WERI-Rb-1 (cell line): ENCODE data around the gene ZNF593OS.

Experiments
- DNase-seq: peaks from one replicate; pipeline ENCODE4 v3.0.0-alpha.2; 2020
- H3K27ac ChIP-seq: fragments of 250-450 bp; sonication (Bioruptor Pico); 2 replicates; pipeline ENCODE4 v1.5.1; 2020; ENCODE audit warnings: mild to moderate bottlenecking, moderate library complexity
- H3K27me3 ChIP-seq: fragments of 250-450 bp; sonication (Bioruptor Pico); 2 replicates; pipeline ENCODE4 v1.5.1; 2021; ENCODE audit warnings: mild to moderate bottlenecking, low read depth, moderate library complexity; ENCODE audit not compliant: insufficient read depth, severe bottlenecking
- H3K36me3 ChIP-seq: fragments of 250-450 bp; sonication (Bioruptor Pico); 2 replicates; pipeline ENCODE4 v1.5.1; 2020; ENCODE audit warnings: mild to moderate bottlenecking, moderate library complexity
- H3K4me3 ChIP-seq: 2 replicates; pipeline ENCODE4 v1.5.1; 2011; ENCODE audit warnings: low read depth, mild to moderate bottlenecking, control low read depth, low read length
- H3K9me3 ChIP-seq: fragments of 250-450 bp; sonication (Bioruptor Pico); 2 replicates; pipeline ENCODE4 v1.5.1; 2021; ENCODE audit warnings: mild to moderate bottlenecking, moderate library complexity; ENCODE audit not compliant: severe bottlenecking
- TF ChIP-seq, protein P1 (sequence below): IDR thresholded peaks from 2 replicates; pipeline ENCODE4 v1.5.1; 2011; ENCODE audit warnings: low read depth, mild to moderate bottlenecking, control low read depth, inconsistent platforms, low read length

Gene ZNF593OS

DNA sequence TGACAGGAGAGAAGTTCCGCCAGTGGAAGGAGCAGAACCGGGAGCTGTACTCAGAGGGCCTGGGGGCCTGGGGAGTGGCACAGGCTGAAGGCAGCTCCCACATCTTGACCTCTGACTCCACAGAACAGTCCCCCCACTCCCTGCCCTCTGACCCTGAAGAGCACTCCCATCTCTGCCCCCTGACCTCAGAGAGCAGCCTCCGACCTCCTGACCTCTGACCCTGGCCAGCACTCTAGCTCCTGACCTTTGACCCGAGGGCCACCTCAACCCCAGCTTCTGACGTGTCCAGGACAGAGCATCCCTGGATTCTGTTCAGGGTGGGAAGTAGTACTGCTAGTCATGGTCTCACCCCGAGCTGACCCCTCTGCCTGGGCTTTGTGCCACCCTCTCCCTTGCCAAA lies 17.7 kb upstream of the ZNF593OS start:
- TF ChIP-seq, protein P1, sequence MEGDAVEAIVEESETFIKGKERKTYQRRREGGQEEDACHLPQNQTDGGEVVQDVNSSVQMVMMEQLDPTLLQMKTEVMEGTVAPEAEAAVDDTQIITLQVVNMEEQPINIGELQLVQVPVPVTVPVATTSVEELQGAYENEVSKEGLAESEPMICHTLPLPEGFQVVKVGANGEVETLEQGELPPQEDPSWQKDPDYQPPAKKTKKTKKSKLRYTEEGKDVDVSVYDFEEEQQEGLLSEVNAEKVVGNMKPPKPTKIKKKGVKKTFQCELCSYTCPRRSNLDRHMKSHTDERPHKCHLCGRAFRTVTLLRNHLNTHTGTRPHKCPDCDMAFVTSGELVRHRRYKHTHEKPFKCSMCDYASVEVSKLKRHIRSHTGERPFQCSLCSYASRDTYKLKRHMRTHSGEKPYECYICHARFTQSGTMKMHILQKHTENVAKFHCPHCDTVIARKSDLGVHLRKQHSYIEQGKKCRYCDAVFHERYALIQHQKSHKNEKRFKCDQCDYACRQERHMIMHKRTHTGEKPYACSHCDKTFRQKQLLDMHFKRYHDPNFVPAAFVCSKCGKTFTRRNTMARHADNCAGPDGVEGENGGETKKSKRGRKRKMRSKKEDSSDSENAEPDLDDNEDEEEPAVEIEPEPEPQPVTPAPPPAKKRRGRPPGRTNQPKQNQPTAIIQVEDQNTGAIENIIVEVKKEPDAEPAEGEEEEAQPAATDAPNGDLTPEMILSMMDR = no peak
- no peak overlapping the region for H3K4me3 ChIP-seq
- DNase-seq = no peak
- no peaks in the 10 kb centered on the region for H3K27me3 ChIP-seq
- no peaks in the 10 kb centered on the region for H3K36me3 ChIP-seq
- no peak overlapping the region for H3K27ac ChIP-seq
- H3K9me3 ChIP-seq = no peaks in the 10 kb centered on the region

DNA sequence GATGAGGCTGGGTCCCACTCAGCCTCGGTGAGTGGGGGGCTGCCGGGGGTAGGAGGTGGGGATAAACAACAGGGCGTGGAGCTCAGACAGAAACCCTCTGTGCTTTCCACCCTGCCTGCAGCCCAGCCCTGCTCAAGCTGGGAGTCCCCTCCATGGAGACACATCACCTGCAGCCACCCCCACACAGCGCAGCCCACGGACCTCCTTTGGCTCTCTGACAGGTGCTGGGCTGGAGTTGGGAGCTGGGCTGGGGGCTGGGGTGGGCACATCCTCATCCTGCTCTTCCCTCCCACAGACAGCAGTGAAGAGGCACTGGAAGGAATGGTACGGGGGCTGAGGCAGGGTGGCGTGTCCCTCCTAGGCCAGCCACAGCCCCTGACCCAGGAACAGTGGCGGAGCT lies 16.8 kb upstream of the ZNF593OS start:
- Histone ChIP-seq H3K27ac (no peak overlapping the region), H3K4me3 (no peak overlapping the region), H3K9me3 (no peaks in the 10 kb centered on the region), H3K27me3 (no peaks in the 10 kb centered on the region), H3K36me3 (no peaks in the 10 kb centered on the region)
- no peak for DNase-seq
- TF ChIP-seq, protein P1 = no peak

DNA sequence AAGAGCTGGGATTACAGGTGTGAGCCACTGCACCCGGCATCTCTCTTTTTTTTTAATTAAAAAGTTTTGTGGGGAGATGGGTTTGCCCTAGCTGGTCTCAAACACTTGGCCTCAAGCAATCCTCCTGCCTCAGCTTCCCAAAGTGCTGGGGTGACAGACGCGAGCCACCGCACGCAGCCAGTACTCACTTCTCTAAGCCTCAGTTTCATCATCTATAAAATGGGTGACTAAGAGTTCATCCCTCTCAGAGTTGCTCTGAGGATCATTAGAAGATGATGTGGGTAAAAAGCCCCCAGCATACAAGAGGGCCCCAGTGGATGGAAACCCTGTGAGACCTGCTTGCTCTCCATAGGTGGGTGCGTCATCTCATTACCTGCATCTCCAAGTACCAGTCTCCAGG lies 16.2 kb upstream of the ZNF593OS start:
- Histone ChIP-seq H3K27ac (no peak overlapping the region), H3K36me3 (no peaks in the 10 kb centered on the region), H3K9me3 (no peaks in the 10 kb centered on the region), H3K4me3 (no peak overlapping the region), H3K27me3 (no peaks in the 10 kb centered on the region)
- TF ChIP-seq, protein P1 = no peak
- no peak for DNase-seq

DNA sequence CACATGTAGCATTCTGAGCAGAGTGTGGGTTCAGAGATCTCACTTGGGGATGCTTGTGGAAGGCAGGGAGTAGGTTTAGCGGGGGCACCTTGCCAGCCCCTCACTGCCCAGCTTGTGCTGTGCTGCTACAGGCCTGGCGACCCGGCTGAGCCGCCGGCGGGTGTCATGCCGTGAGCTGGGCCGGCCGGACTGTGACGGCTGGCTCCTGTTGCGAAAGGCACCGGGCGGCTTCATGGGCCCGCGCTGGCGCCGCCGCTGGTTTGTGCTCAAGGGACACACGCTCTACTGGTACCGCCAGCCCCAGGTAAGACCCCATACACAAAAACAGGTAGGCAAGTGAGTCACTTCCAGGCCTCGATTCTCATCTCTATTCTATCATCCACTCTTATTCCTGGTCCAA lies 13.3 kb upstream of the ZNF593OS start:
- Histone ChIP-seq H3K27ac (no peak overlapping the region), H3K27me3 (no peaks in the 10 kb centered on the region), H3K36me3 (no peaks in the 10 kb centered on the region), H3K9me3 (no peaks in the 10 kb centered on the region), H3K4me3 (no peak overlapping the region)
- DNase-seq = no peak
- TF ChIP-seq, protein P1 = no peak

DNA sequence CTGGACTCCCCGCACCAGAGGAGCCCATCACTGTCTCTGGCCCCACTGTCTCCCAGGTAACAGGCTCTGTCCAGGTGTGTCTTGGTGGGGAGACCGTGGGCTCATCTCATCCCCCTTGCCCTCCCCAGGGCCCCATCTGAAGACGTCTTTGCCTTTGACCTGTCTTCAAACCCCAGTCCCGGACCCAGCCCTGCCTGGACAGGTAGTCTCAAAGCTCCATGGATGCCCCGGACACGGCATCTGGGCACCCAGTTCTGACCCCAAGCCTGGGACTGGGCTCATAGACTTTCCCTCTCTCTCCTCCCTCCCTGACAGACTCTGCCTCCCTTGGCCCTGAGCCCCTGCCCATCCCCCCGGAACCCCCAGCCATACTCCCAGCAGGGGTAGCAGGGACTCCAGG lies 12.5 kb upstream of the ZNF593OS start:
- TF ChIP-seq, protein P1 = no peak
- H3K4me3 ChIP-seq = no peak overlapping the region
- H3K9me3 ChIP-seq = no peaks in the 10 kb centered on the region
- peak; percentile 32 for DNase-seq
- no peak overlapping the region for H3K27ac ChIP-seq
- H3K27me3 ChIP-seq = no peaks in the 10 kb centered on the region
- H3K36me3 ChIP-seq = no peaks in the 10 kb centered on the region

DNA sequence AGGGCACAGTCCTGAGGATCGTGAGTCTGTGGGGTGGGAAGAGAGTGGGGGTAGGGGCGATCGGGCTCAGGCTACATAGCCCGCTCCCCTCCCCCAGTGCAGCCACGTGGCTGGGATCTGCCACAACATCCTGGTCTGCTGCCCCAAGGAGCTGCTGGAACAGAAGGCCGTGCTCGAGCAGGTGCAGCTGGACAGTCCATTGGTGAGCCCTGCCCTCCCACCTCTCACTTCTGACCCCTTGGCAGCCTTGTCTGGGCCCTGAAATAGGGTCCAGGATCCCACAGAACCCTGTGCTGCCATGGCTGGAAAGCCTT lies 10.7 kb upstream of the ZNF593OS start:
- no peaks in the 10 kb centered on the region for H3K27me3 ChIP-seq
- H3K9me3 ChIP-seq = no peaks in the 10 kb centered on the region
- no peak overlapping the region for H3K27ac ChIP-seq
- no peaks in the 10 kb centered on the region for H3K36me3 ChIP-seq
- DNase-seq = no peak
- TF ChIP-seq, protein P1 = no peak
- H3K4me3 ChIP-seq = no peak overlapping the region
